Amygdala (tissue), 56 donors: ENCODE results near the gene SRGAP1.

Experiments
- DNase-seq, 56 donors: peaks; one replicate each; lab custom pipeline; 2025; lab: John Stamatoyannopoulos, UW

Gene SRGAP1

GRCh38 chr12:63898764-63899337, 54.4 kb downstream of the SRGAP1 start:
- DNase-seq = no peak

DNA sequence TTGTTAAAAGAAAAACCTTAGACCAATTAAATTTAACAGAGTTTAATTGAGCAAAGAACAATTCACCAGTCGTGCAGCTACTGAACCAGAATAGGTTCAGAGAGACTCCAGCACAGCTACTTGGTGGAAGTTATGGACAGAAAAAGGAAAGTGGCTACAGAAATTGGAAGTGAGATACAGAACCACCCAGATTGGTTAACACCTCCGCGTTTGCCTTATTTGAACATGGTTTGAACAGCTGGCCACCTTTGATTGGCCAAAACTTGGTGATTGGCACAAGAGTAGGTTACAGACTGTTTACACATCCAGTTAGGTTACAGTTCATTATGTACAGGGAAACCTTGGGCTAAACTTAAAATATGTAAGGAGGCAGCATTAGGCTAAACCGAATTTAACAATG, 54.9 kb downstream of the SRGAP1 start:
- DNase-seq = no peak

GRCh38 chr12:63900922-63901793, 56.7 kb downstream of the SRGAP1 start:
- no peak for DNase-seq

DNA sequence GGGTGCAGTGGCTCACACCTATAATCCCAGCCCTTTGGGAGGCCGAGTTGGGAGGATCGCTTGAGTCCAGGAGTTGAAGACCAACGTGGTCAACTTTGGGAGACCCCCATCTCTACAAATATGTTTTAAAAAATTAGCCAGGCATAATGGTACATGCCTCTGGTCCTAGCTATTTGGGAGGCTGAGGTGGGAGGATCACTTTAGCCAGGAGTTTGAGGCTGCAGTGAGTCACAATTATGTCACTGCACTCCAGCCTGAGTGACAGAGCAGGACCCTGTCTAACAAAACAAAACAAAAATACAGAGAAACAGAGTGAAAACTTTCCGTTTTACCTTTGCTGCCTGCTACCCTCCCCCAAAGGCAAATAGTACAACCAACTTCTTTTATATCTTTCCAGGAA, 60.2 kb downstream of the SRGAP1 start:
- no peak for DNase-seq

GRCh38 chr12:63905544-63905943, 61.0 kb downstream of the SRGAP1 start:
- no peak for DNase-seq

- DNase-seq = no peak
Measured at GRCh38 chr12:63906876-63907275, 62.4 kb downstream of the SRGAP1 start.

DNA sequence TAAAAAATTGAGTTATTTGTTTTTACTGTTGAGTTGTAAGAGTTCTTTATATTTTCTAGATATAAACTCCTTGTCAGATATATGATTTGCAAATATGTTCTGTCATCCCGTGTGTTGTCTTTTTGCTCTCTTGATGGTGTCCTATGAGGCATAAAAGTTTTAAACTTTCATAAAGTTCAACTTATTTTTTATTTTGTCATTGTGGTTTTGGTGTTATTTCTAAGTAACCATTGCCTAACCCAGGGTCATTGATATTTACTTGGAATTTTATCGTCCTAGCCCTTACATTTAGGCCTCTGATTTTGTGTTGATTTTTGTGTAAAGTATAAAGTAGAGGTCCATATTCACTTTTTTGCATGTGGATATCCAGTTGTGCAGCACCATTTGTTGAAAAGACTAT, 63.1 kb downstream of the SRGAP1 start:
- DNase-seq = no peak

GRCh38 chr12:63909746-63910145, 65.2 kb downstream of the SRGAP1 start:
- DNase-seq = no peak

GRCh38 chr12:63911341-63911740, 66.8 kb downstream of the SRGAP1 start:
- DNase-seq = no peak

DNA sequence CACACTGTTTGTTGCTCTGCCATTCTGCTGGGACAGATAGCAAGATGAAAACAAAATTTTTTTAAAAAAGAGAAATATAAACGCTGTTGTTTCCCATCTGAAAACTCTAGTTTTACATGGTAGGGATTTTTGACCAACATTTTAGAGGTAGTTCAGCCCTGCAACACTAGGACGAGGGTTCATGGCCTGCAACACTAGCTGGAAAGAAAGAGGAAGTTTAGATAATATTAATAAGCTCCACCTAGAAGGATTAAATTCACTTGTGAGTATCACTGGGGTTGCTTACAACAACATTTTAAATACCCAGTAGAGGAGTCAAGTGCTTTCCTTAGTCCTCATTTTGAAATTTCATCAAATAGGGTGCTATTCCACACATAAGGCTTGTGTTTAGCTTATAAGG, 68.2 kb downstream of the SRGAP1 start:
- no peak for DNase-seq

DNA sequence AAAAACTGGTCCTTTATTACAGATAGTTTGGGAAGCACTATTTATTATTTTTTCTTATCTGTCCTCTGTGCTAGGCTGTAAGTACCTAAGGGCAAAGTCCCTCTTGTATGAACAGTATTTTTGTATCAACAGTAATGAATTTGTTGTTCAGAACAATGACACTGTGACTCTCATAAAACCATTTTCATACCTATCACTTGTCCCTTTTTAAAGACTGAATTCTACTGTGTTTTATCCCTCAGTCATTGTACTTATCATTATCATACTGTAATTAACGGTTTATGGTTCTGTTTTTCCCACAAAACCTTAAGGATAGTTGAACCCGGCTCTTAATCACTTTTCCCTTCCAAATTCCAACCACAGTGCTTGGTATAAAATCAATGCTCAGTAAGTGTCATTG, 69.4 kb downstream of the SRGAP1 start:
- DNase-seq = no peak

DNA sequence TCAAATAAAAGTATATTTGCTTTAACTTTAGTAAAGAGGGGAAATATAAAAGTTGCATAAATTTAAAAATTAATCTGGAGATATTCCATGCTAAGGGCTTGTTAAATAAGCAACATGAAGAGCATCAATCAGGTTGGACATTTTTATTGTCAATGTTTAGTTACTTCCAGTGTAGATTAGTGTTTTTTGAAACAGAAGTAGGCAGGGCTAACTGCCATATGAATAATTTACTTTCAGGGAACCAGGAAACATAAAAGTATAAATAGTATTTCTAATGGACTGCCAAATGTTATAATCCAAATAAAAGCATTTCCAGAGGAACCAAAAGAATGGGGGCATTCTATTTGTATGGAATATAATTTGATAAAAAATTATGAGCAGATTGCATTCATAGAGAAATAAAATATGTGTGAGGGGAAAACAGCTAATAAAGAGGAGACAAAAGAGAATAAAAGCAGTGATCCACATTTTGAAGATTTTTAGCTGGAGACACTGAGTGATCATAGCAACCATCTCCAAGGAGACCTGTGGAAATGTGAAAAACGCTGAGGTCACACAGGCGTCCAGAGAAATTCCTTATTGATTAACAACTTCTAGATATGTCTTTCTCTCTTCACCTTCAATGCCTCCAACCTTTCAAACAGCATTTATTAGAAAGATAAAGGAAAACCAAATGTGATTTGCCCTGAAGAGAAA, 70.8 kb downstream of the SRGAP1 start:
- no peak for DNase-seq

GRCh38 chr12:63916561-63917476, 72.3 kb downstream of the SRGAP1 start:
- DNase-seq = no peak

DNA sequence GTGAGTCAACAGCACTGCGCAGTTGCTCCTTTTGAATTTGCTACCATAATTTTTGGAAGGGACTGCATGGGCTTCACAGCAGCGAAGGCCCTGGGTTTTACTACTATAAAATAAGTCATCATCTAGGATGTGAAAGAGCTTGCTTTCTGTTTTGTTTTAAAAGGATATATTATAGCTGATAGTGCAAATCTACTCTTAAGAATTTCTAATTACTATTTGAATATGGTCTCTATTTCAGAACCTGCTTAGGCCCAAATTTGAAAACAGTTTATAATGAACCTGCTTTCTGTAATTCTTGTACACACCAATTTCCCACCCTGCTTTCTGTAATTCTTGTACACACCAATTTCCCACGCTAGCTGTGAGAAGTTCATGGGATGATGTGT, 73.0 kb downstream of the SRGAP1 start:
- no peak for DNase-seq

GRCh38 chr12:63917864-63918799, 73.6 kb downstream of the SRGAP1 start:
- no peak for DNase-seq

DNA sequence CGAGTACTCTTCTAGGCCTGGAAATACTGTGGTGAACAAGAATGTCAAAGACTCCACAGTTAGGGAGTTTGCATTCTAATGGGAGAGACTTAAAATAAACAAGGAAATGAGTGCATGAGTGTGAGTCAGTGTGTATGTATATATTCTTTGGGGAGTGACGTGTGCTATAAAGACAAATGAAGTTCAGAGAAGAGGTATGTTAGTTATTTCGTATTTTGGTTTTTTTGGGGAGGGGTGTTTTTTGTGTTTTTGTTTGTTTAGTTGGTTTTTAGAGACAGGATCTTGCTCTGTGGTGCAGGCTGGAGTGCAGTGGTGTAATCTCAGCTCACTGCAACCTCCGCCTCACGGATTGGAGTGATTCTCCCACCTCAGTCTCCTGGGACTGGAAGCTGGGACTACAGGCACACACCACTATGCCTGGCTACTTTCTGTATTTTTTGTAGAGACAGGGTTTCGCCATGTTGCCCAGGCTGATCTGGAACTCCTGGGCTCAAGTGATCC, 74.3 kb downstream of the SRGAP1 start:
- no peak for DNase-seq

DNA sequence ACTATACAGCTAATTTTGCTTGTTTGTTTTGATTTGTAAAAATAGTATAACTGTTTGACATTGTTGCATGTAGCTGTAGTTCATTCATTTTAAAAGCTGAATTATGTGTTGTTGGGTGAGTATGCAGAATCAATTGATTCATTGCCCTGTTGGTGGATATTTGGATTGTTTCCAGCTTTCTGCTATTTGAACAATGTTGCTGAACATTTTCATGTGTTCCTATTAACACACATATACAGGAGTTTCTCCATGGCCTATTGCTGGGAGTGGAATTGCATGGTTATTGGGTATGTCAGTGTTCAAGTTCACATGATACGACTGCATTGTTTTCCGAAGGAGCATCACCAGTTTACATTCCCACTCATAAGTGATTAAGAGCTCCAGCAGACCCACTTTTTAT, 75.3 kb downstream of the SRGAP1 start:
- no peak for DNase-seq

DNA sequence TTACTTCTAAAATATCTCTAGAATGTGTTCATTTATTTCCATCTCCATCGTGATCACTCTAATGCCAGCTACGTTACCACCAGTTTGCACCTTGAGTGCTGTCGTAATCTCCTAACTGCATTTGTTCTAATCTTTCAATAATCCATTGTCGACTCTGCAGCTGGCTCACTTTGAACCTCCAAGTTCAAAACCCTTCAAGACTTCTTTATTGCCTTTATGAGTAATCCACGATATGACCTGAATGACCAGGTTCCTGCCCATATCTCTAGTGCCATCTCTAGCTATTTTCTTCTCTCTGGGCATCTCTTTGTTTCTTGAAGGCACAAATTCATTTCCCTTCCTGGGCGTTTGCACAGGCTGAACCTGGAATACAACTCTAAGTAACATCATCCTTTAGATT, 76.7 kb downstream of the SRGAP1 start:
- DNase-seq = no peak

GRCh38 chr12:63922474-63922873, 78.0 kb downstream of the SRGAP1 start:
- DNase-seq = no peak
